ENCODE measurements around the gene KLF12. TPM values are rescaled to one million over a fixed set of nuclear protein-coding genes. Genes with fewer than 3 reads are reported as not detected.

KLF12 gene
- total RNA-seq, 1 experiment from 2014 or later, result 14.0 TPM

- Histone ChIP-seq H3K27me3 (replicated peaks; ENCODE audit: control insufficient read depth, insufficient read depth, low read length) (no peaks in the 10 kb centered on the region), H3K9me3 (no peaks in the 10 kb centered on the region), H3K4me1 (no peaks in the 10 kb centered on the region), H3K36me3 (ENCODE audit: control insufficient read depth, insufficient read depth, low read length) (no peaks in the 10 kb centered on the region), H3K4me3 (ENCODE audit: low read depth, low read length) (no peak overlapping the region)
- Mint-ChIP-seq H3K4me3 (ENCODE audit: unreplicated experiment) (no peak overlapping the region), H3K27me3 (ENCODE audit: insufficient read depth, unreplicated experiment) (no peaks in the 10 kb centered on the region), H3K36me3 (ENCODE audit: insufficient read depth, unreplicated experiment) (no peaks in the 10 kb centered on the region), H3K27ac (ENCODE audit: unreplicated experiment) (no peak overlapping the region), H3K4me1 (ENCODE audit: low read depth, unreplicated experiment) (no peaks in the 10 kb centered on the region), H3K9me3 (ENCODE audit: unreplicated experiment) (peaks cover 20% of the 10 kb centered on the region)
- intact Hi-C loops (cut with micrococcal nuclease; ENCODE audit: unreplicated experiment), result no loop called here
- BruUV-seq (replicated peaks), result no TSS peak
- CTCF ChIA-PET, result no interaction called here
- POLR2A ChIA-PET, result no interaction called here
- DNase-seq, result no peak
- TF ChIP-seq, protein P1, sequence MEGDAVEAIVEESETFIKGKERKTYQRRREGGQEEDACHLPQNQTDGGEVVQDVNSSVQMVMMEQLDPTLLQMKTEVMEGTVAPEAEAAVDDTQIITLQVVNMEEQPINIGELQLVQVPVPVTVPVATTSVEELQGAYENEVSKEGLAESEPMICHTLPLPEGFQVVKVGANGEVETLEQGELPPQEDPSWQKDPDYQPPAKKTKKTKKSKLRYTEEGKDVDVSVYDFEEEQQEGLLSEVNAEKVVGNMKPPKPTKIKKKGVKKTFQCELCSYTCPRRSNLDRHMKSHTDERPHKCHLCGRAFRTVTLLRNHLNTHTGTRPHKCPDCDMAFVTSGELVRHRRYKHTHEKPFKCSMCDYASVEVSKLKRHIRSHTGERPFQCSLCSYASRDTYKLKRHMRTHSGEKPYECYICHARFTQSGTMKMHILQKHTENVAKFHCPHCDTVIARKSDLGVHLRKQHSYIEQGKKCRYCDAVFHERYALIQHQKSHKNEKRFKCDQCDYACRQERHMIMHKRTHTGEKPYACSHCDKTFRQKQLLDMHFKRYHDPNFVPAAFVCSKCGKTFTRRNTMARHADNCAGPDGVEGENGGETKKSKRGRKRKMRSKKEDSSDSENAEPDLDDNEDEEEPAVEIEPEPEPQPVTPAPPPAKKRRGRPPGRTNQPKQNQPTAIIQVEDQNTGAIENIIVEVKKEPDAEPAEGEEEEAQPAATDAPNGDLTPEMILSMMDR (IDR thresholded peaks at IDR 0.05; ENCODE audit: insufficient read depth in 1 of 2, low read depth in 1 of 2, low read length in 1 of 2, severe bottlenecking in 1 of 2, unreplicated experiment in 1 of 2), result no peak
These were observed 28.3 kb downstream of the KLF12 start for GRCh38 chr13:74105871-74106270.

GRCh38 chr13:74104661-74105275, 29.4 kb downstream of the KLF12 start:
- no peaks in the 10 kb centered on the region for H3K4me1 Mint-ChIP-seq (ENCODE audit: low read depth, unreplicated experiment)
- TF ChIP-seq, protein P1 (IDR thresholded peaks at IDR 0.05; ENCODE audit: insufficient read depth in 1 of 2, low read depth in 1 of 2, low read length in 1 of 2, severe bottlenecking in 1 of 2, unreplicated experiment in 1 of 2), result no peak
- H3K9me3 ChIP-seq, result no peaks in the 10 kb centered on the region
- peaks cover 23% of the 10 kb centered on the region for H3K9me3 Mint-ChIP-seq (ENCODE audit: unreplicated experiment)
- CTCF ChIA-PET, result interaction anchor here (0.6 kb wide), 1 partner anchor 255 kb away, joined by 3 read pairs; no protein-coding TSS in a partner anchor
- no peaks in the 10 kb centered on the region for H3K4me1 ChIP-seq
- H3K27me3 Mint-ChIP-seq (ENCODE audit: insufficient read depth, unreplicated experiment), result no peaks in the 10 kb centered on the region
- no TSS peak for BruUV-seq (replicated peaks)
- H3K4me3 ChIP-seq (ENCODE audit: low read depth, low read length), result no peak overlapping the region
- no peak for DNase-seq
- H3K4me3 Mint-ChIP-seq (ENCODE audit: unreplicated experiment), result no peak overlapping the region
- intact Hi-C loops (cut with micrococcal nuclease; ENCODE audit: unreplicated experiment), result no loop called here
- H3K36me3 ChIP-seq (ENCODE audit: control insufficient read depth, insufficient read depth, low read length), result no peaks in the 10 kb centered on the region
- no peaks in the 10 kb centered on the region for H3K36me3 Mint-ChIP-seq (ENCODE audit: insufficient read depth, unreplicated experiment)
- H3K27me3 ChIP-seq (replicated peaks; ENCODE audit: control insufficient read depth, insufficient read depth, low read length), result no peaks in the 10 kb centered on the region
- POLR2A ChIA-PET, result no interaction called here
- H3K27ac Mint-ChIP-seq (ENCODE audit: unreplicated experiment), result no peak overlapping the region

DNA sequence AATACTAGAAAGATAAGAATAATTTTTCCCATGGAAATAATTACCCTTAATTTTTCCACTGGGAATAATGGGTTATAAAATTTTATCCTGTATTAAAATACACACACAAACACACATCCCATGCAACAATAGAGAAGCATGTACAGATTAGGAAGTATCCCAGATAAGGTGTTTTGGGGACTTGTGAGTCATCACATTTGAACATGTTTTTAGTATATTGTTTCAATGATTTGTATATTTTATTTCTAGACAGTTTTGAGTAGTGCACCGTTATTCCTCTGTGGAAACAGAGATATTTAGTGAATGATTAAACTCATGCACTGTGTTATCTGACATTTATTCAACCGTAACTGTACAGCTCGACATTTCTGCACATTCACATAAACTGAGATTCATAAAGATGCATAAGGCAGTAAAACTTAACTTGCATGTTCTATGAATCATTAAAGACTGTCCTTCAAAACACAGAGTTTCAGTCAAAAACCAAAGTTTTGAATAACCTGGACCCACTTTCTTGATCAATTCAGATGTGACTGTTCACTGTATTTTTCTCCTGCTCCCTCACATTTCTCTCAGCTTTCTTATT, 30.1 kb downstream of the KLF12 start:
- Mint-ChIP-seq H3K27ac (ENCODE audit: unreplicated experiment) (no peak overlapping the region), H3K9me3 (ENCODE audit: unreplicated experiment) (peaks cover 23% of the 10 kb centered on the region), H3K4me1 (ENCODE audit: low read depth, unreplicated experiment) (no peaks in the 10 kb centered on the region), H3K36me3 (ENCODE audit: insufficient read depth, unreplicated experiment) (no peaks in the 10 kb centered on the region), H3K4me3 (ENCODE audit: unreplicated experiment) (no peak overlapping the region), H3K27me3 (ENCODE audit: insufficient read depth, unreplicated experiment) (no peaks in the 10 kb centered on the region)
- Histone ChIP-seq H3K27me3 (replicated peaks; ENCODE audit: control insufficient read depth, insufficient read depth, low read length) (no peaks in the 10 kb centered on the region), H3K9me3 (no peaks in the 10 kb centered on the region), H3K36me3 (ENCODE audit: control insufficient read depth, insufficient read depth, low read length) (no peaks in the 10 kb centered on the region), H3K4me3 (ENCODE audit: low read depth, low read length) (no peak overlapping the region), H3K4me1 (no peaks in the 10 kb centered on the region)
- BruUV-seq (replicated peaks), result no TSS peak
- ChIA-PET CTCF (interaction anchor here (0.6 kb wide), 1 partner anchor 254 kb away, joined by 3 read pairs; no protein-coding TSS in a partner anchor), POLR2A (no interaction called here)
- TF ChIP-seq, protein P1 (IDR thresholded peaks at IDR 0.05; ENCODE audit: insufficient read depth in 1 of 2, low read depth in 1 of 2, low read length in 1 of 2, severe bottlenecking in 1 of 2, unreplicated experiment in 1 of 2), result no peak
- DNase-seq, result no peak
- intact Hi-C loops (cut with micrococcal nuclease; ENCODE audit: unreplicated experiment), result no loop called here

Data from Caco-2 (cell line).